ENCODE results near the gene COMMD4.
A peak's percentile ranks its signal among the peaks of the same experiment; 100 is the strongest.

The COMMD4 gene

GRCh38 chr15:75363786-75364185 lies 27.9 kb downstream of the COMMD4 start:
- Mint-ChIP-seq H3K4me3 (no peak overlapping the region), H3K9me3 (no peaks in the 10 kb centered on the region), H3K27me3 (ENCODE audit: low read depth, poor library complexity) (no peaks in the 10 kb centered on the region), H3K4me1 (peaks cover 3% of the 10 kb centered on the region), H3K27ac (no peak overlapping the region), H3K36me3 (ENCODE audit: low read depth) (peaks cover 5% of the 10 kb centered on the region)
- no peak for TF ChIP-seq CTCF (IDR thresholded peaks at IDR 0.05)
- DNase-seq: no peak

DNA sequence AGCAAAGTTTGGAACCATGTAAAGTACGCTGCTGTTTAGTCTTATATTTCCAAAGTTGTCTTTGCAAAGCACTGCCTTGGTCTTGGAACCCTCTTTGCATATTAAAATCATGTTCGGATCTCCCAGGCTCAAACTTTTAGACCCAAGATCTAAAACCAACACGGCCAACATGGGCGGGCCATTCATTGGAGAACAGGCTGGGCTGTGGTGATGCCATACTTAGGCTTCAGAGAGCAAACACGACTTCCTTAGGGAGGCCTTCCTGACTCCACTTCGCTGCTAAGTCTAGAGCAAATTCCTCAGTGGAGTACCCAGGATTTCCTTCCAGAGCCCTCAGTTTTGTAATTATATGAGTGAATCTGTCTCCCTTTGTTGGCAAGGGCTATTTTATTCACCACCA lies 29.0 kb downstream of the COMMD4 start:
- Mint-ChIP-seq H3K4me3 (no peak overlapping the region), H3K36me3 (ENCODE audit: low read depth) (peaks cover 5% of the 10 kb centered on the region), H3K27ac (no peak overlapping the region), H3K9me3 (no peaks in the 10 kb centered on the region), H3K27me3 (ENCODE audit: low read depth, poor library complexity) (no peaks in the 10 kb centered on the region), H3K4me1 (peaks cover 14% of the 10 kb centered on the region)
- DNase-seq: no peak
- no peak for TF ChIP-seq CTCF (IDR thresholded peaks at IDR 0.05)

DNA sequence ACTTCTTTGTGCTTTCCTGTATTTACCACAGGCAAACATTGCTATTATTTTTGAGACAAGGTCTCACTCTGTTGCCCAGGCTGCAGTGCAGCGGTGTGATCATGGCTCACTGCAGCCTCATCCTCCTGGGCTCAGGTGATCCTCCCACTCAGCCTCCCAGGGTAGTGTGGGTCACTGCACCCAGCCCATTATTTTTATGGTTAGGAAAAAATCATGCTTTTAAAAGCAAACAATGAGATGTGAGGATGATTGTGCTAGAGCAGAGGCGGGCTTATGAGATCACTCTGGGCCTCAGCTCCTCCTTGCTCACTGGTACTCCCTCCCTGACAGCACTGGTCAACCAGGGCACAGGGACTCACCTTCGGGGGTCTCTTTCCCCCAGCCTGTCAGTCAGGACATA lies 30.3 kb downstream of the COMMD4 start:
- no peak for DNase-seq
- no peak overlapping the region for H3K4me3 Mint-ChIP-seq
- no peak overlapping the region for H3K27ac Mint-ChIP-seq
- no peaks in the 10 kb centered on the region for H3K9me3 Mint-ChIP-seq
- TF ChIP-seq CTCF (IDR thresholded peaks at IDR 0.05): no peak
- no peaks in the 10 kb centered on the region for H3K27me3 Mint-ChIP-seq (ENCODE audit: low read depth, poor library complexity)
- H3K4me1 Mint-ChIP-seq: peaks cover 15% of the 10 kb centered on the region
- peaks cover 8% of the 10 kb centered on the region for H3K36me3 Mint-ChIP-seq (ENCODE audit: low read depth)

- no peaks in the 10 kb centered on the region for H3K9me3 Mint-ChIP-seq
- H3K36me3 Mint-ChIP-seq (ENCODE audit: low read depth): peaks cover 17% of the 10 kb centered on the region
- H3K27me3 Mint-ChIP-seq (ENCODE audit: low read depth, poor library complexity): no peaks in the 10 kb centered on the region
- H3K27ac Mint-ChIP-seq: no peak overlapping the region
- no peak for TF ChIP-seq CTCF (IDR thresholded peaks at IDR 0.05)
- H3K4me1 Mint-ChIP-seq: peaks cover 15% of the 10 kb centered on the region
- peak overlapping the region; percentile 23 for H3K4me3 Mint-ChIP-seq
- DNase-seq: no peak
Observed at GRCh38 chr15:75367006-75367405, 31.1 kb downstream of the COMMD4 start.

DNA sequence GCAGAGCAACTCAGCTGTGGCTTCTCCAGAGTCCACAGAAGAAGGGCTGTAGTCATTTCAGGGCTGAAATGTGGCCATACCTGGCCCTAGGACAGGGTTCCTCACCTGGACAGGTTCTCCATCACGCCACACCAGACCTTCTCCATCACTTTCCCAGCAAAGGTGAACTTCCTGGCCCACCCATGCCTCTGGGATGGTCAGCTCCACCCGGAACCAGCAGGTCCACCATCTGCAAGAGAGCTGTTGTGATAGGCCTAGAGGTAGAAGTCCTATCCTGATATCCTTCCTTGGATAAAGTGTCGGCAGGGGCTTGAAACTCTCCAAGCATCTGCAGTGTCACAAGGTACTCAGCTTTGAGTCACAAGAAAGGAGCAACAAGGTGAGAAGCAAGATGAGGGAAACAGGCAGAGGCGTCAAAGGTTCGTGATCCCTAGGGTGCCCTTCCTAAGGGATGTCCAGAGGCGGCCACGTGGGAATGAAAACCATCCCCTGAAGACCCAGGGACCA lies 31.6 kb downstream of the COMMD4 start:
- H3K36me3 Mint-ChIP-seq (ENCODE audit: low read depth): peaks cover 17% of the 10 kb centered on the region
- H3K4me1 Mint-ChIP-seq: peaks cover 15% of the 10 kb centered on the region
- peak overlapping the region; percentile 92 for H3K27ac Mint-ChIP-seq
- H3K4me3 Mint-ChIP-seq: peak overlapping the region; percentile 92
- no peak for TF ChIP-seq CTCF (IDR thresholded peaks at IDR 0.05)
- no peaks in the 10 kb centered on the region for H3K9me3 Mint-ChIP-seq
- no peaks in the 10 kb centered on the region for H3K27me3 Mint-ChIP-seq (ENCODE audit: low read depth, poor library complexity)
- DNase-seq: no peak

DNA sequence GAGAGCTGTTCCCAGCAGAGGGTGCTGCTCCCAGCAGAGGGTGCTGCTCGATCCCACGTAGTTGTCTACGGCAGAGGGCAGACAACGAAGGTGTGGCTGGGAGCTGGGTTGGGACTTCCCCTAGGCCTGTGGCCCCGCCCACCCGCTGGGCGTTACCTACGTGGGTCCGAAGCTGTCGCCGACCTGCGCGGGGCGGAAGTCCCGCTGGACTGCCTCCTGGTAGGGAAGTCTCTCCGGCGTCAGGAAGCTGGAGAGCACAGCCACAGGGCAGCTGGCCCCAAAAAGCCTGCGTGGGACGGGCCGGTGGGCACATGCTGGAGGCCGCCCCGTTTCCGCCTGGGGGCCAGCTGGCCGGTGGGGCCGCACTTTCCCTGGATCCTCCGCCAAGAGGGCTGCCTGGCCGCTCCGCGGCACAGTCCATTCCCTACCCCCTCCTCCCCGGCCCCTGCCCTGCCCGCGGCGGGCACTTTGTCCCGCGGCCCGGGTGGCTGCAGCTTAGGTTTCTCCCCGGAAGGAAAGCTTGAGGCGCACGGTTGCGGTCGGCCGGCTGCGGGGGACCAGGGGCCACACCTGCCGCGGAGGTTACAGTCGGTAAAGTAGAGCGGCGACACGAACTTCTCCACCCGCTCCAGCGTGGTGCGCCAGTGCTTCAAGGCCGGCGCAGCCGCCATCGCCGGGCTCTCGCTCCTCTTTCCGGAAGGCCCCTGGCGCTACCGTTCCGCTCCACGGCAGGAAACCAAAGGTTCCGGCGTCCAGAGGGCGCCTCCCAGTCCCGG lies 32.2 kb downstream of the COMMD4 start, which contains the start of gene MAN2C1:
TSS of gene MAN2C1 (minus strand) at position 695 of the 776 bp plus-strand sequence. CDS start at position 671, 24 bp downstream.
- peaks cover 21% of the 10 kb centered on the region for H3K36me3 Mint-ChIP-seq (ENCODE audit: low read depth)
- no peaks in the 10 kb centered on the region for H3K9me3 Mint-ChIP-seq
- H3K27ac Mint-ChIP-seq: peak within 1 kb of the TSS; percentile 98
- peaks cover 15% of the 10 kb centered on the region for H3K4me1 Mint-ChIP-seq
- H3K27me3 Mint-ChIP-seq (ENCODE audit: low read depth, poor library complexity): no peaks in the 10 kb centered on the region
- peak within 1 kb of the TSS; percentile 92 for H3K4me3 Mint-ChIP-seq
- TF ChIP-seq CTCF (IDR thresholded peaks at IDR 0.05): peak; percentile 48
- peak; percentile 94 for DNase-seq

Measured in nephron progenitor cell (in vitro differentiated cells).